Measurements from ENCODE around the gene OR1M1.
"Not testable (repeated sequence)": the region's sequence is repeated elsewhere in the genome, so short reads cannot be mapped to it uniquely, and the experiment has no call there.

Gene OR1M1

GRCh38 chr19:9086761-9087160, at the start of gene OR1M1:
OR1M1 (plus strand) TSS chr19:9087061; CDS start chr19:9093245, 6,184 bp downstream.
- no peak for DNase-seq

- DNase-seq = no peak
These were observed 49.3 kb upstream of the OR1M1 start for GRCh38 chr19:9037400-9038062.

GRCh38 chr19:9039728-9040127, 47.1 kb upstream of the OR1M1 start:
- no peak for DNase-seq

- no peak for DNase-seq
These were observed 46.7 kb upstream of the OR1M1 start for GRCh38 chr19:9040131-9040530.

- DNase-seq = no peak
These were observed 45.8 kb upstream of the OR1M1 start for GRCh38 chr19:9041023-9041422.

DNA sequence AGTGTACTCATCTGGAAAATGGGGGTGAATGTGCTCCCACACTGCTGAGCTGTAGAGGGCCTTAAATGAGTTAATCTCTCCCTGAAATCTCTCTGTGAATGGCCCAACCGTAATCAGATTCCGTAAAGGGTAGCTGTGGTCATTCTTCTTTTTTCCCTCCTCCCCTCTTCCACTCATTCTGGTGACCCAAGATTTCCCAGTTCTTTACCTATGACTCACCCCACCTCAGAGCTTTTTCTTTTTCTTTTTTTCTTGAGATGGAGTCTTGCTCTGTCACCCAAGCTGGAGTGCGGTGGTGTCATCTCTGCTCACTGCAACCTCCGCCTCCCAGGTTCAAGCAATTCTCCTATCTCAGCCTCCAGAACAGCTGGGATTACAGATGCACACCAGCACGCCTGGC, 43.3 kb upstream of the OR1M1 start:
- no peak for DNase-seq

- DNase-seq = no peak
These were observed 42.4 kb upstream of the OR1M1 start for GRCh38 chr19:9044449-9044848.

- DNase-seq = no peak
These were observed 40.2 kb upstream of the OR1M1 start for GRCh38 chr19:9046694-9047093.

DNA sequence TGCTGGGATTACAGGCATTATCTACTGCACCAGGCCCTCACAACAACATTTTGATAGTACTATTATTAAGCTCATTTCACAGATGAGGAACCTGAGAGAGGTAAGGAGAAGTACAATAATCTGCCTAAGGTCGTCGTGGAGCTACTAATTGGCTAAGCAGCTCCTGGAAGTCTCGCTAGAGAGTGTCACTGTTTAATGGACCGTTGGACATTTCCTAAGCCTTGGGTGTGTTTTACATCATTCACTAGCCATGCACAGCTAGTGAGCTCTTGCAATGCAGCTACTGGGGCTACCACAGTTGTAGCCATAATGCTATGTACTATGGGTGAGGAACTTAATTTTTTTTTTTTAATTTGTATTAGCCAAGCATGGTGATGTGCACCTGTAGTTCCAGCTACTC, 34.0 kb upstream of the OR1M1 start:
- no peak for DNase-seq

DNA sequence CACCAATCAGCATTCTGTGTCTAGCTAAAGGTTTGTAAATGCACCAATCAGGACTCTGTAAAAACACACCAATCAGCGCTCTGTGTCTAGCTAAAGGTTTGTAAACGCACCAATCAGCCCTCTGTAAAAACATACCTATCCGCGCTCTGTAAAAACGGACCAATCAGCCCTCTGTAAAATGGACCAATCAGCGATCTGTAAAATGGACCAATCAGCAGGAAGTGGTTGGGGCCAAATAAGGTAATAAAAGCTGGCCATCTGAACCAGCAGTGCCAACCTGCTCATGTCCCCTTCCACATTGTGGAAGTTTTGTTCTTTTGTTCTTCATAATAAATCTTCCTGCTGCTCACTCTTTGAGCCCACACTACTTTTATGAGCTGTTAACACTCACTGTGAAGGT, 33.2 kb upstream of the OR1M1 start:
- not testable (repeated sequence) for DNase-seq

- DNase-seq = no peak
These were observed 32.7 kb upstream of the OR1M1 start for GRCh38 chr19:9054207-9054606.

GRCh38 chr19:9054765-9055164, 32.1 kb upstream of the OR1M1 start:
- DNase-seq = no peak

GRCh38 chr19:9056131-9056530, 30.7 kb upstream of the OR1M1 start:
- not testable (repeated sequence) for DNase-seq

- DNase-seq = no peak
These were observed 29.2 kb upstream of the OR1M1 start for GRCh38 chr19:9057505-9058258.

GRCh38 chr19:9058905-9059667, 27.8 kb upstream of the OR1M1 start:
- DNase-seq = no peak

DNA sequence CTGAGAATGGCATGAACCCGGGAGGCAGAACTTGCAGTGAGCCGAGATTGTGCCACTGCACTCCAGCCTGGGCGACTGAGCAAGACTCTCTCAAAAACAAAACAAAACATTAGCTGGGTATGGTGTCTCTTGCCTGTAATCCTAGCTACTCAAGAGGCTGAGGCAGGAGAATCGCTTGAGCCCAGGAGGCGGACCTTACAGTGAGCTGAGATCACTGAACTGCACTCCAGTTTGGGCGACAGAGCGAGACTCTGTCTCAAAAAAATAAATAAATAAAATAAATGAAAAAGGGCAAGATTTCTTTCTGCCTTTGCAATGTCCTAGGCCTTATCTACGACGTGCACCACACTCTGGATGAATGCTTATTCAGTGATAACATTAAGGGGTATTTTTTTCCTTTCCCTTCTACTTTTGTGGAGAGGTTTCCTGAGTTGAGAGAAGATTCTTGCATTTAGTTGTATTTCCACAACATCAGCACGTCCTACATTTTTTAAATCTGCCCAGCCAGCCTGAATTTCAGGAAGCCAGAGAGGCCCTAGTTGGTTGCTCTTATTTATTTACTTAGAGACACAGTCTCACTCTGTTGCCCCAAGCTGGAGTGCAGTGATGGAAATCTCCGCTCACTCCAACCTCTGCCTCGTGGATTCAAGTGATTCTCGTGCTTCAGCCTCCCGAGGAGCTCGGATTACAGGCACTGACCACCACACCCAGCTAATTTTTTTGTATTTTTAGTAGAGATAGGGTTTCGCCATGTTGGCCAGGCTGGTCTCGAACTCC, 26.1 kb upstream of the OR1M1 start:
- DNase-seq = no peak

- no peak for DNase-seq
These were observed 25.0 kb upstream of the OR1M1 start for GRCh38 chr19:9061879-9062278.

- no peak for DNase-seq
These were observed 21.3 kb upstream of the OR1M1 start for GRCh38 chr19:9065457-9066014.

DNA sequence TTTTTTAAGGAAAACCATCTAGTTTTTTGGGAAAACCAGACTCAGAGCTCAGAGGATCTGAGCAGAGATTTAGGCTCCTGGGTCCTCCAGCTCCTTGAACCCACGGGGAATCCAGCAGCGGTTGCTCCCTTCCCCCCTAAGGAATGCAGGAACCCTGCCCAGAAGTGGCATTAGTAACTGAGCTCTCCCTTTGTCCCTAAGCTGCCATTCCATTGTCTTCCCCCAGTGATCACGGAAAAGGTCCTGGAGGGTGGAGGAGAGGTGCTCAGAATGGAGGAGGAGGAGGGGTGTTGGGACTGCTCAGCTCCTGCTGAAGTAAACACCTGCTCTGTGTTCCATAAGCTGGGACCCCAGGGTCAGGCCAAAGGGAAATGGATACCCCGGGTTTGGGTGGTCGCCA, 16.8 kb upstream of the OR1M1 start:
- DNase-seq = no peak

- not testable (repeated sequence) for DNase-seq
These were observed 15.1 kb upstream of the OR1M1 start for GRCh38 chr19:9071720-9072119.

- no peak for DNase-seq
These were observed 13.1 kb upstream of the OR1M1 start for GRCh38 chr19:9073806-9074205.

DNA sequence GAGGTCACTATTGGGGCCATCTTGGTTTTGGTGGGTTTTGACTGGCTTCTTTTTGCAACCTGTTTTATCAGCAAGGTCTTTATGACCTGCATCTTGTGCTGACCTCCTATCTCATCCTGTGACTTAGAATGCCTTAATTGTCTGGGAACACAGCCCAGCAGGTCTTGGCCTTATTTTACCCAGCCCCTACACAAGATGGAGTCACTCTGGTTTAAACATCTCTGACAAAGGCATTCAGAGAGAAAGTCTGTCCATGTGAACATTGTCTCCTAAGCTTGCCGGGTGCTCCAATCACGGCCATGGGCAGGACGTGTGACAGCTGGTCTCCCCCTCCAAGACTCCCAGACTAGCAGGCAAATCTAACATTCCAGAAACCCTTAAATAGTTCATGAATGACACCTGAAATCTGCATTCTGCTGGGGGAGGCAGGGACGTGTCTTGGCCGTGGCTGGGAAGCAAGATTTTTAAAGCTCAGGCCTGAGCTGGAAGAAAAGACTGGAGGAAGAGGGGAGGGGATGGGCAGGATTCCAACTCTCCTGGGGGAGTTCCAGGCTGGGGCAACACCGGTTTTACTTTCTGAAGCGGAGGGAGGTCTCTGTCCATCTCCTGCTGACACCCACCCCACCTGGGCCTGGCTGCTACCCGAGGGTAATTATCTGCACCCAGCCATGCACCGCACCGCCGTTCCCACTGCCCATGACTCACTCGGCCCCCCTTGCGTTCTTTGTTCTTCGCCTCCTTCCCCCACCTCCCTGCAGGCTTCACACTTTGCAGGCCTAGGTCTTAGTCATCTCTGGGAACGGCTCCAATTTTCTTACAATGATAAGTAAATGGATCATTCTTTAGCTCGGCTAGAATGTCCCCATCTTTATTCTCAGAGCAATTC, 11.6 kb upstream of the OR1M1 start:
- DNase-seq = peak; percentile 71

Data from right forelimb (tissue), 1 donor.